Measurements from ENCODE around the gene RTN4.
"Not testable (repeated sequence)": the region's sequence is repeated elsewhere in the genome, so short reads cannot be mapped to it uniquely, and the experiment has no call there.

RTN4 gene

GRCh38 chr2:55003706-55004639 is 46.3 kb downstream of the RTN4 start:
- in situ Hi-C loops (cut with MboI; ENCODE audit: low sequenced_read_pairs, unreplicated experiment) = no loop called here
- no peak for TF ChIP-seq CTCF (IDR thresholded peaks at IDR 0.05; ENCODE audit: borderline replicate concordance, control extremely low read depth, extremely low read depth, insufficient read depth, missing control alignments)
- no peak for DNase-seq (ENCODE audit: low spot score)

DNA sequence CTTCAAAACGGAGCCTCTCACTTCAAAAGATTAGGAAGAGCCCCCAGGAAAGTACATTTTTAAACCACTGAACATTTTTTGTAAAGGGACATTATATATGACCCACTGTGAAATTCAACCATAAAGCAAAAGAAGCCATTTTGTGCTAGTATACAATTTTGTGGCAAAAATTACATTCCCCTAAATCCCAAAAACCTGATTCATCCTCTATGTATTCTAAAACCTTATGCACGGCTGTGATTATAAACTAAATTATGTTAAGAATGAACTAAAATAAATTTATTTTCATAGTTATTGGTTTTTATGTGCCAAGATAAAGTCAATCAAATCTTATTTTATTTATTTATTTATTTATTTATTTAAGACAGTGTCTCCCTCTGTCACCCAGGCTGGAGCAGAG is 48.5 kb downstream of the RTN4 start:
- DNase-seq (ENCODE audit: low spot score) = no peak
- in situ Hi-C loops (cut with MboI; ENCODE audit: low sequenced_read_pairs, unreplicated experiment) = no loop called here
- TF ChIP-seq CTCF (IDR thresholded peaks at IDR 0.05; ENCODE audit: borderline replicate concordance, control extremely low read depth, extremely low read depth, insufficient read depth, missing control alignments) = no peak

DNA sequence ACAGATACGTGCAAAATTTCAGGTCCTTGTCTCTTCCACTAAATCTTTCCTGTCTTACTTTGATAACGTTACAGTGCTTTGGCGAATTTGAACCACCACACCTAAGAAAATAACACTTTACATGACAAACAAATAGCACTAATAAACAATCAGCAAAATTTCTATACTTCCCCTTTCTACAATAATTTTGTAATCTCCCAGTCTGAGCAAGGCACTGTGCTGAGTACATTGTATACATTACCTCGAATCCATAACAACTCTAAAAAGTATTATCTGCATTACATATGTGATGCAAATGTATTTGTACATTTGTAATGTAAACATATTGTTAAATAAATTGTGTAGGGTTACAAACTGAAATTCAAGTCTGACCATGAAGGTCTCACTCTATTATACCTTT is 49.9 kb downstream of the RTN4 start:
- in situ Hi-C loops (cut with MboI; ENCODE audit: low sequenced_read_pairs, unreplicated experiment) = no loop called here

DNA sequence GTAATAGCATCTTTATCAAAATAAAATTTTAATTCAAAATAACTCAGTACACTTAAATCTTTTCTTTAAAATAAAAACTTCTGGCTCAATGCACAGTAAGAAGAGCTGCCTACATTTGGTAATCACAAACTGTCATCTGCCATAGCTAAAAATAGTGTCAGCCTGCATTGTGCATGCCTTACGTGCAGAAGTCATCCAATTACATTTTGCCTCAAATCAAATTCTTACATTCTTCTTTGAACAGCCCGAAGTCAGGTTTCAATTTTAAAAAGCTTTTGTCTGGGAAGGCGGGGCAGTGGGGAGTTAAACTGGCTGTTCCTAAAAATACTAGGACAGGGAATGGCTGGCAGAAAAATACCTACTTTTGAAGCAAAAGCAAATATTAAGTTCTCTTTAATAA is 51.1 kb downstream of the RTN4 start:
- no peak for TF ChIP-seq CTCF (IDR thresholded peaks at IDR 0.05; ENCODE audit: borderline replicate concordance, control extremely low read depth, extremely low read depth, insufficient read depth, missing control alignments)
- DNase-seq (ENCODE audit: low spot score) = no peak

More for the DNA sequence above, 49.9 kb downstream of the RTN4 start:
- no peak for DNase-seq (ENCODE audit: low spot score)
- TF ChIP-seq CTCF (IDR thresholded peaks at IDR 0.05; ENCODE audit: borderline replicate concordance, control extremely low read depth, extremely low read depth, insufficient read depth, missing control alignments) = no peak

GRCh38 chr2:54997826-54998225 is 52.4 kb downstream of the RTN4 start:
- in situ Hi-C loops (cut with MboI; ENCODE audit: low sequenced_read_pairs, unreplicated experiment) = no loop called here
- no peak for TF ChIP-seq CTCF (IDR thresholded peaks at IDR 0.05; ENCODE audit: borderline replicate concordance, control extremely low read depth, extremely low read depth, insufficient read depth, missing control alignments)
- no peak for DNase-seq (ENCODE audit: low spot score)

More for the DNA sequence above, 51.1 kb downstream of the RTN4 start:
- in situ Hi-C loops (cut with MboI; ENCODE audit: low sequenced_read_pairs, unreplicated experiment) = no loop called here

- in situ Hi-C loops (cut with MboI; ENCODE audit: low sequenced_read_pairs, unreplicated experiment) = no loop called here
- DNase-seq (ENCODE audit: low spot score) = no peak
- no peak for TF ChIP-seq CTCF (IDR thresholded peaks at IDR 0.05; ENCODE audit: borderline replicate concordance, control extremely low read depth, extremely low read depth, insufficient read depth, missing control alignments)
Observed at GRCh38 chr2:54995553-54995952, 54.7 kb downstream of the RTN4 start.

GRCh38 chr2:54990694-54991093 is 59.6 kb downstream of the RTN4 start:
- DNase-seq (ENCODE audit: low spot score); in situ Hi-C loops (cut with MboI; ENCODE audit: low sequenced_read_pairs, unreplicated experiment): not testable (repeated sequence)

All from GM13976 (cell line).